Thyroid gland (tissue), 4 donors: ENCODE data around the gene COL27A1.

Source experiments
- POLR2A ChIP-seq, 2 donors: fragments of 450-650 bp; IDR thresholded peaks; one replicate each; pipeline ENCODE4 v1.6.1; 2017; ENCODE audit warnings: antibody characterized with exemption in 2 of 2, mild to moderate bottlenecking in 2 of 2, moderate library complexity in 1 of 2
- TF ChIP-seq, protein P1 (sequence below), 6 experiments: fragments of 200-600 bp in 3 of 6; fragments of 450-650 bp in 3 of 6; sonication (generic) in 3 of 6; IDR thresholded peaks; one replicate each; pipeline ENCODE4 v1.5.1; 2016 to 2019; ENCODE audit warnings: antibody characterized with exemption in 6 of 6, mild to moderate bottlenecking in 2 of 6, inconsistent platforms in 1 of 6, moderate library complexity in 1 of 6

DNA sequence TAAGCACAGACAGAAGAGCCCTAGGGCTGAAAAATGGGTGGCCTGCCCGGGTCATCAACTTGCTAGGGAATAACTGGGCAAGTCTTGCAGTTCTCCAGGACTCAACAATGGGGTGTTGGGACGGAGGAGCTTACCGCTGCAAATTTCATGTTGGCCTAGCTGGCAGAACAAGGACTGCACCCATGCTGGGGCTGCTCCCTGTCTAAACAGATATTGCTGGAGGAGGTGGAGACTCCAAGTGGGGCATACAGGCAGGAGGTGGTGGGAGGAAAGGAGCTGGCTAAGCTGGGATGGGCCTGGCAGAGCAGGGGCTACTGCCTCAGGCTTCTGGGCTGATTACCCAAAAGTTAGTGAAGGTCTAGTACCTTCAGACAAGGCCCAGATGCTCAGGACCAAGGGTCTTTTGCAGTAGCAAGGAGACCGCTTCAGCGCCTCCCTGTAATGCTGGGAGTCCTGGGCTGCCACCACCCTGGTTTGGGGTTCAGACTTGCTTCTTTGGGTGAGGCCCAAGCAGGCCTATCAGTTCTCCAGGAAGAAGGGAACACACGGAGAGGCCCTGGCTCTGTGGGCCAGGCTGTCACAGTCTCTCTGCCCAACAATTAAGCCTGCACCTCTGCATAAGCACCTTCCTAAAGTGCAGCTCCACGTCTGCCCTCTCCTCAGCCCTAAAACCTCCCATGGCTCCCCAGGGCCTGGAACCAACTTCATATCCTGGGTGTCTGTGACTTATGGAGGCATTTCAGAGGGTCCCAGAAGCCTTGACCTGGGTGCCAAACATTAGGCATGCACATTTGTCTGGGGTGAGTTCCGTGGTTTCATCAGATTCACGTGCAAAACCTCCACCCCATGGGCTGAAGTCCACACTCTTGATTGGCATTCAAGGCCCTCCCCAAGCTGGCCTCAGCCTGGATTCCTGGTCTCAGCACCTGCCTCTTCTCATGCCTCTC, 32.0 kb upstream of the COL27A1 start:
- TF ChIP-seq POLR2A (IDR thresholded peaks at IDR 0.05), result no peak
- TF ChIP-seq, protein P1, sequence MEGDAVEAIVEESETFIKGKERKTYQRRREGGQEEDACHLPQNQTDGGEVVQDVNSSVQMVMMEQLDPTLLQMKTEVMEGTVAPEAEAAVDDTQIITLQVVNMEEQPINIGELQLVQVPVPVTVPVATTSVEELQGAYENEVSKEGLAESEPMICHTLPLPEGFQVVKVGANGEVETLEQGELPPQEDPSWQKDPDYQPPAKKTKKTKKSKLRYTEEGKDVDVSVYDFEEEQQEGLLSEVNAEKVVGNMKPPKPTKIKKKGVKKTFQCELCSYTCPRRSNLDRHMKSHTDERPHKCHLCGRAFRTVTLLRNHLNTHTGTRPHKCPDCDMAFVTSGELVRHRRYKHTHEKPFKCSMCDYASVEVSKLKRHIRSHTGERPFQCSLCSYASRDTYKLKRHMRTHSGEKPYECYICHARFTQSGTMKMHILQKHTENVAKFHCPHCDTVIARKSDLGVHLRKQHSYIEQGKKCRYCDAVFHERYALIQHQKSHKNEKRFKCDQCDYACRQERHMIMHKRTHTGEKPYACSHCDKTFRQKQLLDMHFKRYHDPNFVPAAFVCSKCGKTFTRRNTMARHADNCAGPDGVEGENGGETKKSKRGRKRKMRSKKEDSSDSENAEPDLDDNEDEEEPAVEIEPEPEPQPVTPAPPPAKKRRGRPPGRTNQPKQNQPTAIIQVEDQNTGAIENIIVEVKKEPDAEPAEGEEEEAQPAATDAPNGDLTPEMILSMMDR (IDR thresholded peaks at IDR 0.05), result no peak
